Effector CD8-positive, alpha-beta T cell (primary cell): Measurements from ENCODE around the gene PIWIL1.

Experiments used
- DNase-seq: peaks from one replicate; lab custom pipeline; 2025; lab: John Stamatoyannopoulos, UW

PIWIL1 gene

GRCh38 chr12:130336723-130337487, 782 bp upstream of the PIWIL1 start:
- DNase-seq: no peak

- DNase-seq: no peak
Measured at GRCh38 chr12:130338794-130339601, 1.3 kb downstream of the PIWIL1 start.

GRCh38 chr12:130339951-130340350, 2.3 kb downstream of the PIWIL1 start:
- no peak for DNase-seq

GRCh38 chr12:130342442-130342841, 4.8 kb downstream of the PIWIL1 start:
- DNase-seq: no peak

- DNase-seq: no peak
Measured at GRCh38 chr12:130342842-130343241, 5.2 kb downstream of the PIWIL1 start.

GRCh38 chr12:130344529-130344928, 6.8 kb downstream of the PIWIL1 start:
- no peak for DNase-seq

GRCh38 chr12:130345292-130345691, 7.6 kb downstream of the PIWIL1 start:
- no peak for DNase-seq

- DNase-seq: no peak
Measured at GRCh38 chr12:130347588-130347987, 9.9 kb downstream of the PIWIL1 start.

- no peak for DNase-seq
Measured at GRCh38 chr12:130350715-130351114, 13.0 kb downstream of the PIWIL1 start.

- no peak for DNase-seq
Measured at GRCh38 chr12:130351326-130351725, 13.6 kb downstream of the PIWIL1 start.

GRCh38 chr12:130353081-130353480, 15.4 kb downstream of the PIWIL1 start:
- no peak for DNase-seq

GRCh38 chr12:130354407-130354806, 16.7 kb downstream of the PIWIL1 start:
- no peak for DNase-seq

GRCh38 chr12:130356222-130356621, 18.5 kb downstream of the PIWIL1 start:
- no peak for DNase-seq

- DNase-seq: no peak
Measured at GRCh38 chr12:130357241-130357640, 19.6 kb downstream of the PIWIL1 start.

- no peak for DNase-seq
Measured at GRCh38 chr12:130357729-130358330, 20.1 kb downstream of the PIWIL1 start.

- no peak for DNase-seq
Measured at GRCh38 chr12:130362060-130362459, 24.4 kb downstream of the PIWIL1 start.

GRCh38 chr12:130364578-130364977, 26.9 kb downstream of the PIWIL1 start:
- DNase-seq: no peak

GRCh38 chr12:130366159-130366558, 28.5 kb downstream of the PIWIL1 start:
- no peak for DNase-seq

- no peak for DNase-seq
Measured at GRCh38 chr12:130367003-130367402, 29.3 kb downstream of the PIWIL1 start.

GRCh38 chr12:130367523-130367922, 29.8 kb downstream of the PIWIL1 start:
- DNase-seq: no peak

GRCh38 chr12:130369816-130370215, 32.1 kb downstream of the PIWIL1 start:
- DNase-seq: no peak

GRCh38 chr12:130371296-130371695, 33.6 kb downstream of the PIWIL1 start:
- no peak for DNase-seq

- DNase-seq: no peak
Measured at GRCh38 chr12:130372936-130373335, 35.2 kb downstream of the PIWIL1 start.
